ENCODE measurements around the gene TFF3. TPM values are rescaled to one million over a fixed set of nuclear protein-coding genes. Genes with fewer than 3 reads are reported as not detected.

TFF3 gene
- not detected for total RNA-seq

- DNase-seq = no peak
- ChIA-PET POLR2A (no interaction called here), CTCF (no interaction called here)
- Mint-ChIP-seq H3K36me3 (ENCODE audit: low read depth) (no peaks in the 10 kb centered on the region), H3K4me3 (no peak within 1 kb of the TSS), H3K27me3 (ENCODE audit: low read depth) (no peaks in the 10 kb centered on the region), H3K27ac (no peak within 1 kb of the TSS), H3K4me1 (ENCODE audit: low read depth) (peaks cover 5% of the 10 kb centered on the region), H3K9me3 (ENCODE audit: insufficient read depth) (no peaks in the 10 kb centered on the region)
- ATAC-seq = no peak
These were observed at the start of gene TFF3 for GRCh38 chr21:42315296-42315891. TFF3 (minus strand) TSS chr21:42315409; CDS start chr21:42315374, 35 bp downstream.

- no peak for DNase-seq
- ATAC-seq = no peak
- CTCF ChIA-PET = no interaction called here
- peaks cover 7% of the 10 kb centered on the region for H3K27me3 Mint-ChIP-seq (ENCODE audit: low read depth)
- H3K4me1 Mint-ChIP-seq (ENCODE audit: low read depth) = peaks cover 20% of the 10 kb centered on the region
- H3K9me3 Mint-ChIP-seq (ENCODE audit: insufficient read depth) = no peaks in the 10 kb centered on the region
- H3K36me3 Mint-ChIP-seq (ENCODE audit: low read depth) = no peaks in the 10 kb centered on the region
- POLR2A ChIA-PET = no interaction called here
- H3K4me3 Mint-ChIP-seq = no peak overlapping the region
- no peak overlapping the region for H3K27ac Mint-ChIP-seq
These were observed 49.2 kb upstream of the TFF3 start for GRCh38 chr21:42364304-42364865.

GRCh38 chr21:42363312-42363711, 48.1 kb upstream of the TFF3 start:
- H3K36me3 Mint-ChIP-seq (ENCODE audit: low read depth) = no peaks in the 10 kb centered on the region
- H3K9me3 Mint-ChIP-seq (ENCODE audit: insufficient read depth) = no peaks in the 10 kb centered on the region
- DNase-seq = no peak
- no peak overlapping the region for H3K27ac Mint-ChIP-seq
- ATAC-seq = no peak
- POLR2A ChIA-PET = interaction anchor here (1.4 kb wide), 1 partner anchor 40 kb away, joined by 3 read pairs; the partner anchor contains the start of gene UBASH3A
- peaks cover 11% of the 10 kb centered on the region for H3K27me3 Mint-ChIP-seq (ENCODE audit: low read depth)
- peaks cover 15% of the 10 kb centered on the region for H3K4me1 Mint-ChIP-seq (ENCODE audit: low read depth)
- CTCF ChIA-PET = no interaction called here
- H3K4me3 Mint-ChIP-seq = no peak overlapping the region

- H3K27ac Mint-ChIP-seq = no peak overlapping the region
- H3K4me3 Mint-ChIP-seq = no peak overlapping the region
- POLR2A ChIA-PET = interaction anchor here (1.4 kb wide), 1 partner anchor 41 kb away, joined by 3 read pairs; the partner anchor contains the start of gene UBASH3A
- H3K27me3 Mint-ChIP-seq (ENCODE audit: low read depth) = peaks cover 12% of the 10 kb centered on the region
- ATAC-seq (no peak), DNase-seq (no peak)
- CTCF ChIA-PET = no interaction called here
- H3K9me3 Mint-ChIP-seq (ENCODE audit: insufficient read depth) = no peaks in the 10 kb centered on the region
- H3K4me1 Mint-ChIP-seq (ENCODE audit: low read depth) = peaks cover 10% of the 10 kb centered on the region
- H3K36me3 Mint-ChIP-seq (ENCODE audit: low read depth) = no peaks in the 10 kb centered on the region
These were observed 47.5 kb upstream of the TFF3 start for GRCh38 chr21:42362700-42363099.

- H3K4me1 Mint-ChIP-seq (ENCODE audit: low read depth) = peaks cover 10% of the 10 kb centered on the region
- ATAC-seq (no peak), DNase-seq (no peak)
- ChIA-PET CTCF (interaction anchor here (1.3 to 2.4 kb wide), 3 partner anchors 13 to 88 kb away, joined by 4 to 12 read pairs (median 5); no protein-coding TSS in a partner anchor), POLR2A (interaction anchor here (1.4 kb wide), 1 partner anchor 41 kb away, joined by 3 read pairs; the partner anchor contains the start of gene UBASH3A)
- H3K4me3 Mint-ChIP-seq = no peak overlapping the region
- H3K27me3 Mint-ChIP-seq (ENCODE audit: low read depth) = peaks cover 14% of the 10 kb centered on the region
- H3K27ac Mint-ChIP-seq = peak overlapping the region; percentile 66
- no peaks in the 10 kb centered on the region for H3K36me3 Mint-ChIP-seq (ENCODE audit: low read depth)
- H3K9me3 Mint-ChIP-seq (ENCODE audit: insufficient read depth) = no peaks in the 10 kb centered on the region
These were observed 47.0 kb upstream of the TFF3 start for GRCh38 chr21:42362198-42362597.

GRCh38 chr21:42361286-42361685, 46.1 kb upstream of the TFF3 start:
- ChIA-PET CTCF (interaction anchor here (0.6 to 2.4 kb wide), 10 partner anchors 12 to 99 kb away, joined by 3 to 12 read pairs (median 4); partner anchors contain the start of gene UBASH3A), POLR2A (interaction anchor here (1.0 to 1.2 kb wide), 3 partner anchors 13 to 62 kb away, joined by 3 to 4 read pairs (median 4); partner anchors contain the start of gene UBASH3A)
- DNase-seq = no peak
- H3K36me3 Mint-ChIP-seq (ENCODE audit: low read depth) = no peaks in the 10 kb centered on the region
- H3K27me3 Mint-ChIP-seq (ENCODE audit: low read depth) = peaks cover 14% of the 10 kb centered on the region
- no peak overlapping the region for H3K27ac Mint-ChIP-seq
- H3K4me3 Mint-ChIP-seq = no peak overlapping the region
- no peak for ATAC-seq
- peaks cover 5% of the 10 kb centered on the region for H3K9me3 Mint-ChIP-seq (ENCODE audit: insufficient read depth)
- peaks cover 10% of the 10 kb centered on the region for H3K4me1 Mint-ChIP-seq (ENCODE audit: low read depth)

- Mint-ChIP-seq H3K4me1 (ENCODE audit: low read depth) (peaks cover 10% of the 10 kb centered on the region), H3K9me3 (ENCODE audit: insufficient read depth) (peaks cover 7% of the 10 kb centered on the region), H3K27ac (no peak overlapping the region), H3K36me3 (ENCODE audit: low read depth) (peaks cover 3% of the 10 kb centered on the region), H3K4me3 (no peak overlapping the region), H3K27me3 (ENCODE audit: low read depth) (peaks cover 19% of the 10 kb centered on the region)
- ChIA-PET CTCF (interaction anchor here (0.8 to 2.4 kb wide), 10 partner anchors 9 to 100 kb away, joined by 3 to 12 read pairs (median 4); partner anchors contain the start of gene UBASH3A), POLR2A (interaction anchor here (0.6 to 1.2 kb wide), 2 partner anchors 11 to 14 kb away, joined by 3 to 4 read pairs; no protein-coding TSS in a partner anchor)
- DNase-seq (peak; percentile 43), ATAC-seq (no peak)
These were observed 45.1 kb upstream of the TFF3 start for GRCh38 chr21:42360317-42360716.

- H3K9me3 Mint-ChIP-seq (ENCODE audit: insufficient read depth) = peaks cover 19% of the 10 kb centered on the region
- CTCF ChIA-PET = interaction anchor here (1.0 to 1.7 kb wide), 2 partner anchors 22 to 91 kb away, joined by 3 to 6 read pairs; no protein-coding TSS in a partner anchor
- POLR2A ChIA-PET = no interaction called here
These were observed 43.7 kb upstream of the TFF3 start for GRCh38 chr21:42358937-42359336.

GRCh38 chr21:42358261-42358660, 43.1 kb upstream of the TFF3 start:
- ATAC-seq (no peak), DNase-seq (no peak)
- H3K9me3 Mint-ChIP-seq (ENCODE audit: insufficient read depth) = peaks cover 19% of the 10 kb centered on the region
- peaks cover 19% of the 10 kb centered on the region for H3K27me3 Mint-ChIP-seq (ENCODE audit: low read depth)
- H3K36me3 Mint-ChIP-seq (ENCODE audit: low read depth) = peaks cover 3% of the 10 kb centered on the region
- no peak overlapping the region for H3K27ac Mint-ChIP-seq
- CTCF ChIA-PET = interaction anchor here (1.0 to 1.7 kb wide), 3 partner anchors 21 to 92 kb away, joined by 3 to 6 read pairs (median 5); no protein-coding TSS in a partner anchor
- POLR2A ChIA-PET = no interaction called here
- H3K4me1 Mint-ChIP-seq (ENCODE audit: low read depth) = peaks cover 9% of the 10 kb centered on the region
- no peak overlapping the region for H3K4me3 Mint-ChIP-seq

More at GRCh38 chr21:42358937-42359336, 43.7 kb upstream of the TFF3 start:
- Mint-ChIP-seq H3K36me3 (ENCODE audit: low read depth) (peaks cover 3% of the 10 kb centered on the region), H3K4me1 (ENCODE audit: low read depth) (peaks cover 10% of the 10 kb centered on the region), H3K4me3 (no peak overlapping the region), H3K27ac (no peak overlapping the region), H3K27me3 (ENCODE audit: low read depth) (peaks cover 19% of the 10 kb centered on the region)
- DNase-seq = no peak
- ATAC-seq = no peak

GRCh38 chr21:42357307-42357706, 42.1 kb upstream of the TFF3 start:
- no peak for ATAC-seq
- H3K4me1 Mint-ChIP-seq (ENCODE audit: low read depth) = peaks cover 3% of the 10 kb centered on the region
- DNase-seq = no peak
- peaks cover 3% of the 10 kb centered on the region for H3K36me3 Mint-ChIP-seq (ENCODE audit: low read depth)
- peaks cover 19% of the 10 kb centered on the region for H3K9me3 Mint-ChIP-seq (ENCODE audit: insufficient read depth)
- no peak overlapping the region for H3K27ac Mint-ChIP-seq
- POLR2A ChIA-PET = interaction anchor here (0.6 kb wide), 1 partner anchor 311 kb away, joined by 3 read pairs; no protein-coding TSS in a partner anchor
- CTCF ChIA-PET = interaction anchor here (1.1 to 1.7 kb wide), 4 partner anchors 20 to 93 kb away, joined by 3 to 6 read pairs (median 4); partner anchors contain the start of gene UBASH3A
- H3K4me3 Mint-ChIP-seq = no peak overlapping the region
- peaks cover 18% of the 10 kb centered on the region for H3K27me3 Mint-ChIP-seq (ENCODE audit: low read depth)

- H3K9me3 Mint-ChIP-seq (ENCODE audit: insufficient read depth) = peaks cover 19% of the 10 kb centered on the region
- ChIA-PET CTCF (interaction anchor here (1.1 kb wide), 2 partner anchors 47 to 94 kb away, joined by 3 read pairs; partner anchors contain the start of gene UBASH3A), POLR2A (no interaction called here)
- DNase-seq = no peak
- H3K4me3 Mint-ChIP-seq = no peak overlapping the region
- ATAC-seq = no peak
- peaks cover 3% of the 10 kb centered on the region for H3K36me3 Mint-ChIP-seq (ENCODE audit: low read depth)
- H3K4me1 Mint-ChIP-seq (ENCODE audit: low read depth) = peaks cover 3% of the 10 kb centered on the region
- peaks cover 12% of the 10 kb centered on the region for H3K27me3 Mint-ChIP-seq (ENCODE audit: low read depth)
- H3K27ac Mint-ChIP-seq = no peak overlapping the region
These were observed 41.4 kb upstream of the TFF3 start for GRCh38 chr21:42356650-42357049.

- no peak overlapping the region for H3K27ac Mint-ChIP-seq
- ChIA-PET POLR2A (no interaction called here), CTCF (no interaction called here)
- DNase-seq (no peak), ATAC-seq (no peak)
- H3K9me3 Mint-ChIP-seq (ENCODE audit: insufficient read depth) = peaks cover 19% of the 10 kb centered on the region
- H3K4me1 Mint-ChIP-seq (ENCODE audit: low read depth) = peaks cover 3% of the 10 kb centered on the region
- H3K4me3 Mint-ChIP-seq = no peak overlapping the region
- H3K36me3 Mint-ChIP-seq (ENCODE audit: low read depth) = peaks cover 3% of the 10 kb centered on the region
- peaks cover 11% of the 10 kb centered on the region for H3K27me3 Mint-ChIP-seq (ENCODE audit: low read depth)
These were observed 40.8 kb upstream of the TFF3 start for GRCh38 chr21:42356046-42356445.
